ENCODE measurements around the gene BCAS3. TPM values are rescaled to one million over a fixed set of nuclear protein-coding genes. Genes with fewer than 3 reads are reported as not detected.
"Not testable (repeated sequence)": the region's sequence is repeated elsewhere in the genome, so short reads cannot be mapped to it uniquely, and the experiment has no call there.

The BCAS3 gene
- total and polyA plus RNA-seq, 5 experiments from 2014 or later, result 25.7 to 41.4 (median 32.8) TPM

DNA sequence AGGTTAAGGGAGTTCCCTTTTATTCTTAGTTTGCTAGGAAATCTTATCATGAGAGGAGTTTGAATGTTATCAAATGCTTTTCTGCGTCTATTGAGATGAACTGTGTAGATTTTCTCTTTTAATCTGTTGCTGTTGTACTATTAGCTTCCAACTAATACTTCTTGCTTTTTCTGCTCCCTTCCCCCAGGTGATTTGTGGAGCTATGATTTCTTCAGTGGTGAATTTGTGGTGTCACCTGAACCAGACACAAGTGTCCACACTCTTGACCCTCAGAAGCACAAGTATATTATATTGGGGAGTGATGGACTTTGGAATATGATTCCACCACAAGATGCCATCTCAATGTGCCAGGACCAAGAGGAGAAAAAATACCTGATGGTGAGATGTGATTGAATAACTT is 29.9 kb upstream of the BCAS3 start:
- Mint-ChIP-seq H3K27ac (no peak overlapping the region), H3K4me1 (peaks cover 9 to 25% (median 19%) of the 10 kb centered on the region in 4 donors), H3K36me3 (peaks cover 8 to 54% (median 14%) of the 10 kb centered on the region in 3 donors), H3K27me3 (no peaks in the 10 kb centered on the region), H3K9me3 (no peaks in the 10 kb centered on the region), H3K4me3 (no peak overlapping the region)
- no peak for DNase-seq
- ATAC-seq, result no peak
- POLR2A ChIA-PET, result no interaction called here

GRCh38 chr17:60652454-60653247 is 25.0 kb upstream of the BCAS3 start:
- no peaks in the 10 kb centered on the region for H3K9me3 Mint-ChIP-seq
- H3K27ac Mint-ChIP-seq, result peak overlapping the region in 3 of 10 donors; percentile 66 to 76 (median 75)
- DNase-seq (no peak), ATAC-seq (no peak)
- H3K4me3 Mint-ChIP-seq, result no peak overlapping the region
- peaks cover 10 to 26% (median 22%) of the 10 kb centered on the region in 4 donors for H3K4me1 Mint-ChIP-seq
- peaks cover 8 to 69% (median 17%) of the 10 kb centered on the region in 3 donors for H3K36me3 Mint-ChIP-seq
- POLR2A ChIA-PET, result no interaction called here
- H3K27me3 Mint-ChIP-seq, result no peaks in the 10 kb centered on the region

- H3K27ac Mint-ChIP-seq, result peak overlapping the region in 2 of 10 donors; percentile 49 to 69
- ATAC-seq (no peak), DNase-seq (no peak)
- H3K9me3 Mint-ChIP-seq, result no peaks in the 10 kb centered on the region
- no peak overlapping the region for H3K4me3 Mint-ChIP-seq
- peaks cover 10 to 26% (median 22%) of the 10 kb centered on the region in 4 donors for H3K4me1 Mint-ChIP-seq
- peaks cover 8 to 65% (median 13%) of the 10 kb centered on the region in 3 donors for H3K36me3 Mint-ChIP-seq
- POLR2A ChIA-PET, result no interaction called here
- H3K27me3 Mint-ChIP-seq, result no peaks in the 10 kb centered on the region
Measured at GRCh38 chr17:60653569-60653968, 24.1 kb upstream of the BCAS3 start.

- ATAC-seq, result no peak
- POLR2A ChIA-PET, result no interaction called here
- Mint-ChIP-seq H3K36me3 (peaks cover 0 to 56% (median 9%) of the 10 kb centered on the region in 3 donors), H3K4me1 (peaks cover 13 to 24% (median 22%) of the 10 kb centered on the region in 4 donors), H3K4me3 (no peak overlapping the region), H3K27ac (peak overlapping the region in 1 of 10 donors; percentile 15), H3K9me3 (no peaks in the 10 kb centered on the region), H3K27me3 (no peaks in the 10 kb centered on the region)
- DNase-seq, result no peak
Measured at GRCh38 chr17:60656499-60656898, 21.2 kb upstream of the BCAS3 start.

GRCh38 chr17:60659156-60659555 is 18.5 kb upstream of the BCAS3 start:
- DNase-seq (no peak), ATAC-seq (no peak)
- Mint-ChIP-seq H3K4me3 (no peak overlapping the region), H3K36me3 (peaks cover 0 to 56% (median 11%) of the 10 kb centered on the region in 3 donors), H3K27me3 (no peaks in the 10 kb centered on the region), H3K9me3 (no peaks in the 10 kb centered on the region), H3K4me1 (peaks cover 0 to 3% (median 1%) of the 10 kb centered on the region in 4 donors), H3K27ac (peak overlapping the region in 1 of 10 donors; percentile 17)
- POLR2A ChIA-PET, result no interaction called here

- Mint-ChIP-seq H3K9me3 (no peaks in the 10 kb centered on the region), H3K27me3 (no peaks in the 10 kb centered on the region), H3K27ac (peak overlapping the region in 2 of 10 donors; percentile 8 to 17), H3K4me3 (no peak overlapping the region), H3K36me3 (peaks cover 0 to 65% (median 16%) of the 10 kb centered on the region in 3 donors), H3K4me1 (peaks cover 0 to 6% (median 4%) of the 10 kb centered on the region in 4 donors)
- POLR2A ChIA-PET, result no interaction called here
- ATAC-seq (no peak), DNase-seq (no peak)
Measured at GRCh38 chr17:60661489-60661888, 16.2 kb upstream of the BCAS3 start.

DNA sequence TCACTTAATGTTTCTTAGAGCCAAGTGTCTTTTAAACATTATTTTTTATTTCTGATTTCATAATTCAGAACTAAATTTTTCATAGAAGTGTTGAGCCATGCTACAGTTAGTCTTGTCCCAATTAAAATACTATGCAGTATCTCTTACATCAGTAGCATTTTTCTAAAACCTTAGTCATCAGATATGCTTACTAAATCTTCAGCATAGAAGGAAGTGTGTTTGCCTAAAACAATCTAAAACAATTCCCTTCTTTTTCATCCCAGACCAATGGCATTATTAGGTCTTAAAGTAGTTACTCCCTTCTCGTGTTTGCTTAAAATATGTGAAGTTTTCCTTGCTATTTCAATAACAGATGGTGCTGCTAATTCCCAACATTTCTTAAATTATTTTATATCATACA is 13.6 kb upstream of the BCAS3 start:
- POLR2A ChIA-PET, result no interaction called here
- Mint-ChIP-seq H3K4me3 (no peak overlapping the region), H3K27ac (no peak overlapping the region), H3K27me3 (no peaks in the 10 kb centered on the region), H3K36me3 (peaks cover 0 to 51% (median 12%) of the 10 kb centered on the region in 3 donors), H3K4me1 (peaks cover 0 to 6% (median 4%) of the 10 kb centered on the region in 4 donors), H3K9me3 (no peaks in the 10 kb centered on the region)
- no peak for DNase-seq
- ATAC-seq, result no peak

- Mint-ChIP-seq H3K27me3 (no peaks in the 10 kb centered on the region), H3K27ac (peak overlapping the region in 3 of 10 donors; percentile 27 to 81 (median 28)), H3K9me3 (no peaks in the 10 kb centered on the region), H3K4me3 (no peak overlapping the region), H3K36me3 (peaks cover 0 to 44% (median 9%) of the 10 kb centered on the region in 3 donors), H3K4me1 (peaks cover 0 to 6% (median 1%) of the 10 kb centered on the region in 4 donors)
- DNase-seq (no peak), ATAC-seq (no peak)
- POLR2A ChIA-PET, result no interaction called here
Measured at GRCh38 chr17:60665602-60666001, 12.0 kb upstream of the BCAS3 start.

- not testable (repeated sequence) for DNase-seq, H3K4me1 Mint-ChIP-seq, ATAC-seq, H3K27ac Mint-ChIP-seq, H3K9me3 Mint-ChIP-seq, H3K4me3 Mint-ChIP-seq, H3K27me3 Mint-ChIP-seq
- peaks cover 0 to 18% (median 5%) of the 10 kb centered on the region in 3 donors for H3K36me3 Mint-ChIP-seq
- POLR2A ChIA-PET, result interaction anchor here (2.6 kb wide), 1 partner anchor 9 kb away, joined by 10 read pairs; the partner anchor contains the start of gene BCAS3
Measured at GRCh38 chr17:60668741-60669140, 8.9 kb upstream of the BCAS3 start.

DNA sequence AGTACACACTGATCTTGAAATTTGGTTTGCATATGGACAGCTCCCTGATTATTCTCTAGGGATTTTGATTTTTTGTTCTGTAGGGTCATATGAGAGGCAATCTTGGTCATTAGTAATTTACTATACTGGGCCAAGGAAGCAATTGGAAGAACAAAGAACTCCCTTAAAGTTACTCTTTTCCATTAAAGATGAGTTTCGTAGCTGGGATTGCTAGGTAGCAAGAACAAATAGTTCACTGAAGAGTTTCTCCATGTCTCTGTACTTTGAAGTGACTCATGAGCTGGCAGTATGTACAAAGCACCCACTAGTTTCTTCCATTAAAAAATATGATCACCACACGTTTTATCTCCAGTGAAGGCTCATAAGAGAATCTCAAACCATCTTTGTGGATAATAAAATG is 6.2 kb upstream of the BCAS3 start:
- ATAC-seq, result no peak
- Mint-ChIP-seq H3K27ac (no peak overlapping the region), H3K4me3 (no peak overlapping the region), H3K4me1 (peaks cover 0 to 3% (median under 1%) of the 10 kb centered on the region in 4 donors), H3K9me3 (peaks cover 0 to 3% (median 0%) of the 10 kb centered on the region in 9 donors), H3K27me3 (no peaks in the 10 kb centered on the region), H3K36me3 (peaks cover 0 to 2% (median 0%) of the 10 kb centered on the region in 3 donors)
- DNase-seq, result no peak
- POLR2A ChIA-PET, result interaction anchor here (0.6 kb wide), 1 partner anchor 154 kb away, joined by 3 read pairs; no protein-coding TSS in a partner anchor

GRCh38 chr17:60674637-60675036 is 3.0 kb upstream of the BCAS3 start:
- H3K4me1 Mint-ChIP-seq, result peaks cover 11 to 28% (median 22%) of the 10 kb centered on the region in 4 donors
- H3K4me3 Mint-ChIP-seq, result peak overlapping the region in 1 of 10 donors; percentile 22
- H3K9me3 Mint-ChIP-seq, POLR2A ChIA-PET, ATAC-seq, H3K27me3 Mint-ChIP-seq, H3K36me3 Mint-ChIP-seq, DNase-seq: not testable (repeated sequence)
- H3K27ac Mint-ChIP-seq, result peak overlapping the region in 2 of 10 donors; percentile 20 to 65

DNA sequence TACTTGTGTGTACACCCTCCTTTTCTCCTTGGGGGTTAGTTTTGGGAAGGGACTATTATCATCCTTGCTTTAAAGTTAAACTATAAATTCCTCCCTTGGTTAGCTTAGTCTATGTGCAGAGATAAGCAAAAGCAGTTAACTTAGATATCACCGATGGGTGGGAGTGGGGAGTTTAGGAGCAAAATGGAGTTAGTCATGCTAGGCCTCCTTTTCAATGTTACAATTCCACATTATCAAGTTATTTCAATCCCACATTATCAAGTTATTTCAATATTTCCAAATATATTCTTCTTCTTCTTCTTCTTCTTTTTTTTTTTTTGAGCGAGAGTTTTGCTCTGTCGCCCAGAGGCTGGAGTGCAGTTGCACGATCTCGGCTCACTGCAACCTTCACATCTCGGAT is 1.7 kb upstream of the BCAS3 start:
- peak overlapping the region in 3 of 10 donors; percentile 13 to 66 (median 36) for H3K27ac Mint-ChIP-seq
- H3K4me1 Mint-ChIP-seq, result peaks cover 11 to 29% (median 24%) of the 10 kb centered on the region in 4 donors
- POLR2A ChIA-PET, result interaction anchor here (1.5 to 2.0 kb wide), 2 partner anchors 16 to 284 kb away, joined by 4 to 9 read pairs; partner anchors contain the start of gene USP32
- DNase-seq, result no peak
- peak overlapping the region in 8 of 10 donors; percentile 6 to 46 (median 28) for H3K4me3 Mint-ChIP-seq
- peaks cover 0 to 3% (median 0%) of the 10 kb centered on the region in 9 donors for H3K9me3 Mint-ChIP-seq
- no peaks in the 10 kb centered on the region for H3K27me3 Mint-ChIP-seq
- ATAC-seq, result no peak
- peaks cover 0 to 8% (median 0%) of the 10 kb centered on the region in 3 donors for H3K36me3 Mint-ChIP-seq

GRCh38 chr17:60676758-60677307 is 818 bp upstream of the BCAS3 start:
- ATAC-seq, result no peak
- H3K4me3 Mint-ChIP-seq, result peak overlapping the region; percentile 92 to 100 (median 97)
- peak overlapping the region; percentile 88 to 100 (median 97) for H3K27ac Mint-ChIP-seq
- peaks cover 0 to 10% (median 0%) of the 10 kb centered on the region in 3 donors for H3K36me3 Mint-ChIP-seq
- peak in 1 of 10 donors; percentile 3 for DNase-seq
- no peaks in the 10 kb centered on the region for H3K27me3 Mint-ChIP-seq
- POLR2A ChIA-PET, result interaction anchor here (0.6 to 2.0 kb wide), 8 partner anchors 8 to 285 kb away, joined by 3 to 20 read pairs (median 4); partner anchors contain the start of genes APPBP2, PPM1D and USP32
- peaks cover 11 to 29% (median 24%) of the 10 kb centered on the region in 4 donors for H3K4me1 Mint-ChIP-seq
- peaks cover 0 to 3% (median 0%) of the 10 kb centered on the region in 9 donors for H3K9me3 Mint-ChIP-seq

Data from naive thymus-derived CD8-positive, alpha-beta T cell (primary cell).